GM12872 (cell line): ENCODE results near the gene KCNJ9.

Experiments used
- CTCF ChIP-seq: IDR thresholded peaks from 3 replicates; pipeline ENCODE4 v1.5.1; 2011; ENCODE audit warnings: low read depth, mild to moderate bottlenecking, low read length, moderate library complexity; ENCODE audit not compliant: insufficient read depth

The KCNJ9 gene

GRCh38 chr1:160104486-160104885 is 23.1 kb downstream of the KCNJ9 start:
- no peak for TF ChIP-seq CTCF

GRCh38 chr1:160105155-160105554 is 23.8 kb downstream of the KCNJ9 start:
- no peak for TF ChIP-seq CTCF

GRCh38 chr1:160107512-160107911 is 26.2 kb downstream of the KCNJ9 start:
- TF ChIP-seq CTCF = no peak

- TF ChIP-seq CTCF = peak; percentile 51
These were observed 27.7 kb downstream of the KCNJ9 start for GRCh38 chr1:160108888-160109662.

- no peak for TF ChIP-seq CTCF
These were observed 28.3 kb downstream of the KCNJ9 start for GRCh38 chr1:160109686-160110085.

- no peak for TF ChIP-seq CTCF
These were observed 31.0 kb downstream of the KCNJ9 start for GRCh38 chr1:160112357-160112756.

GRCh38 chr1:160113407-160113806 is 32.1 kb downstream of the KCNJ9 start:
- TF ChIP-seq CTCF = no peak
